ENCODE data around the gene SLC30A3.
A peak's percentile ranks its signal among the peaks of the same experiment; 100 is the strongest.
"Not testable (repeated sequence)": the region's sequence is repeated elsewhere in the genome, so short reads cannot be mapped to it uniquely, and the experiment has no call there.

The SLC30A3 gene

DNA sequence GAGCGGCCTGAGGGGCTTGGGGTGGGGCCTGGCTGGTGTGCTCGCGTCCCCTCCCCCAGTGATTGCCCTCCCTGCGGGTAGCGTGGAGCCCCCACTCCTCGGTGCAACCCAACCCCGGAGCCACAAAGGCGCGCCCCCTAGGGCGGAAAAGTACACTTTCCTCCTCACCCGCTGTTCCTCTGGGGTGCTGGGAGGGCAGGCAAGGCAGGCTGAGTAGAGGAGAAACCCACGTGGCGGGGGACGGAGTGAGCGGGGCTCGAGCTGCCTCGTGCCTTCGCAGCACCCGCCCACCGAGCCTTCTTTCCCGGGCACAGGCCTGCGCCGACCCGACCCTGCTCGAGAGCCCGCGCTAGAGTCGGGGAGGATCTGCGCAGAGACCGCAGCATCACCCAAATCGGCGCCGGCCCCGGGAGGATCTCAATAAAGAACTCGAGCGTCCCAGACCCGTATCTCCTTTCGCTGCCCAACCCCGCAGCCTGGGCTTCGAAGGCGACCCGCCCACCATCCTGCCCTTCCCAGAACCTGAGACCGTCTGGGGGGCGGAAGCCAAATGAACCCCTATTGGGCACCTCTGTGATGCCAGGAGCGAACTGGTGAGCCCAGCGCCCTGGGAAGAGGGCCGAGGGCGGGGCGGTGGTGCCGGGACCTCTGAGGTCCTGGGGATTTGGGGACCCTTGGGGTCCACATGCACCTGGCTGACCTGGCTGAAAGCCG is 43.9 kb upstream of the SLC30A3 start:
- TF ChIP-seq, protein P1, sequence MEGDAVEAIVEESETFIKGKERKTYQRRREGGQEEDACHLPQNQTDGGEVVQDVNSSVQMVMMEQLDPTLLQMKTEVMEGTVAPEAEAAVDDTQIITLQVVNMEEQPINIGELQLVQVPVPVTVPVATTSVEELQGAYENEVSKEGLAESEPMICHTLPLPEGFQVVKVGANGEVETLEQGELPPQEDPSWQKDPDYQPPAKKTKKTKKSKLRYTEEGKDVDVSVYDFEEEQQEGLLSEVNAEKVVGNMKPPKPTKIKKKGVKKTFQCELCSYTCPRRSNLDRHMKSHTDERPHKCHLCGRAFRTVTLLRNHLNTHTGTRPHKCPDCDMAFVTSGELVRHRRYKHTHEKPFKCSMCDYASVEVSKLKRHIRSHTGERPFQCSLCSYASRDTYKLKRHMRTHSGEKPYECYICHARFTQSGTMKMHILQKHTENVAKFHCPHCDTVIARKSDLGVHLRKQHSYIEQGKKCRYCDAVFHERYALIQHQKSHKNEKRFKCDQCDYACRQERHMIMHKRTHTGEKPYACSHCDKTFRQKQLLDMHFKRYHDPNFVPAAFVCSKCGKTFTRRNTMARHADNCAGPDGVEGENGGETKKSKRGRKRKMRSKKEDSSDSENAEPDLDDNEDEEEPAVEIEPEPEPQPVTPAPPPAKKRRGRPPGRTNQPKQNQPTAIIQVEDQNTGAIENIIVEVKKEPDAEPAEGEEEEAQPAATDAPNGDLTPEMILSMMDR (IDR thresholded peaks at IDR 0.05) = no peak
- DNase-seq (ENCODE audit: low spot score) = no peak

DNA sequence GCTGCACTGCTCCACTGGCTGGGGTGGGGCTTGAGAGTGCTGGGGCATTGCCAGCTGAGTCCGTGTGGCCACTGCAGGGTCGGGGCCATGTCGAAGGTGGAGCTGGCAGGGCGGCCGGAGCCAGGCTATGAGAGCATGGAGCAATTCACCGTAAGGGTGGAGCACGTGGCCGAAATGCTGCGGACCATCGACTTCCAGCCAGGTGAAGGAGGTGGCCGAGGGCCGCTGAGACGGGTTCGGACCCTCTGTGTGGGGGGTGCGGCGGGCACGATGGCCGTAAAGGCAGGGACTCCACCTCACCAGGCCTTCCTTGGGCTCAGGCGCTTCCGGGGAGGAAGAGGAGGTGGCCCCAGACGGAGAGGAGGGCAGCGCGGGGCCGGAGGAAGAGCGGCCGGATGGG is 43.3 kb upstream of the SLC30A3 start:
- DNase-seq (ENCODE audit: low spot score) = no peak

More for the DNA sequence above, 43.9 kb upstream of the SLC30A3 start:
- H3K4me3 ChIP-seq = peak overlapping the region; percentile 39
- no peak overlapping the region for H3K27ac ChIP-seq

GRCh38 chr2:27305516-27305915 is 42.7 kb upstream of the SLC30A3 start:
- TF ChIP-seq, protein P1 (IDR thresholded peaks at IDR 0.05) = no peak
- Histone ChIP-seq H3K4me3 (no peak overlapping the region), H3K27ac (no peak overlapping the region)
- no peak for DNase-seq (ENCODE audit: low spot score)

More for the DNA sequence above, 43.3 kb upstream of the SLC30A3 start:
- no peak overlapping the region for H3K27ac ChIP-seq
- TF ChIP-seq, protein P1 (IDR thresholded peaks at IDR 0.05) = no peak
- peak overlapping the region; percentile 39 for H3K4me3 ChIP-seq

DNA sequence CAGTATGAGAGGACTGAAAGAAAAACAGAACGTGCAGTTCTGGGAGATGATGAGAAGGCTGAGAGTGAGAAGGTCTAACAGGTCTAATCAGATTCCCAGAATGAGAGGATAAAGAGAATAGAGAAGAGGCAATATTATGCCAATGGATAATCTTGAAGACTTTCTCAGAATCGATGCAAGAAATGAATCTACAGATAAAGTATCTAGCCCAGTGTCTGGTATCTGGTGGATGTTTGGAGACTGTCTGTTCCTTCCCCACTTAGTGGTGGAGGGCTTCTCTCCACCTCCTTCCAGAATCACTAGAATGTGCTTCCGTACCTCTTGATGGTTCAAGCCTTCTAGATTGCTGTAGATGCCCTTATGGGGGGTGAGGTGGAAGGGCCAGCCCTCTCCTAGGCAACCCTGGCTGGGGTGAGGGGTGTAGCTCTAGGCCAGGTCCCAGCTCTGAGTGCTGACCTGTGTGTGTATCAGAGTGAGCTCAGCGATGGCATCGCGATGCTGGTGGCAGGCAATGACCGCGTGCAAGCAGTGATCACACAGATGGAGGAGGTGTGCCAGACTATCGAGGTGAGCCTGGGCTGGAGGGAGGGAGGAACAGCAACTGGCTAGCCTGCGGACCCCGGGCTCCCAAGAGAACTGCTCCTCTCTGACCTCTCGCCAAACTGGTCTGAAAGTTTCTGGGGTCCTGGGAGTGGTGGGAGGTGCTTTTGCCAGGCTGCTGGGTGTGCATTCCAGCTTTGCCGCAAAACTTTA is 41.8 kb upstream of the SLC30A3 start:
- Histone ChIP-seq H3K4me3 (no peak overlapping the region), H3K27ac (no peak overlapping the region)
- TF ChIP-seq, protein P1 (IDR thresholded peaks at IDR 0.05) = no peak
- DNase-seq (ENCODE audit: low spot score) = no peak

GRCh38 chr2:27303093-27304025 is 40.5 kb upstream of the SLC30A3 start:
- no peak for DNase-seq (ENCODE audit: low spot score)
- Histone ChIP-seq H3K27ac (no peak overlapping the region), H3K4me3 (peak overlapping the region; percentile 47)
- TF ChIP-seq, protein P1 (IDR thresholded peaks at IDR 0.05) = peak; percentile 57

DNA sequence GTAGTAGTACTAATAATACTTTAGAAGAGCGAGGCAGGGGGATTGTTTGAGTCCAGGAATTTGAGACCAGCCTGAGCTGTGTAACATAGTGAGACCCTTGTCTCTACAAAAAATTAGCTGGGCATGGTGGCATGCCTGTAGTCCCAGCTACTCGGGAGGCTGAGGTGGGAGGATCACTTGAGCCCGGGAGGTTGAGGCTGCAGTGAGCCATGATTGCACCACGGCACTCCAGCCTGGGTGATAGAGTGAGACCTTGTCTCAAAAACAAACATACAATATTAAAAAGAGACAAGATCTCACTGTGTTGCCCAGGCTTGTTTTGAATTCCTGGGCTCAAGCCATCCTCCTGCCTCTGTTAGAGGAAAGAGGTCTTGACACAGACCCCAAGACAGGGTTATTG is 37.8 kb upstream of the SLC30A3 start:
- not testable (repeated sequence) for DNase-seq (ENCODE audit: low spot score); H3K27ac ChIP-seq; H3K4me3 ChIP-seq

Measured in coronary artery (tissue), 2 donors.